Stimulated activated CD8-positive, alpha-beta memory T cell treated with anti-CD3 and anti-CD28 coated beads, Interleukin-15, amount 100 ng/mL, for 24 hours (primary cell): ENCODE results near the gene TMC1.
"Not testable (repeated sequence)": the region's sequence is repeated elsewhere in the genome, so short reads cannot be mapped to it uniquely, and the experiment has no call there.

ENCODE experiments used
- DNase-seq: peaks from one replicate; pipeline ENCODE4 v3.0.0-alpha.2; 2020; ENCODE audit warnings: low read depth

TMC1 gene

GRCh38 chr9:72826996-72827949, 305.9 kb downstream of the TMC1 start:
- no peak for DNase-seq

DNA sequence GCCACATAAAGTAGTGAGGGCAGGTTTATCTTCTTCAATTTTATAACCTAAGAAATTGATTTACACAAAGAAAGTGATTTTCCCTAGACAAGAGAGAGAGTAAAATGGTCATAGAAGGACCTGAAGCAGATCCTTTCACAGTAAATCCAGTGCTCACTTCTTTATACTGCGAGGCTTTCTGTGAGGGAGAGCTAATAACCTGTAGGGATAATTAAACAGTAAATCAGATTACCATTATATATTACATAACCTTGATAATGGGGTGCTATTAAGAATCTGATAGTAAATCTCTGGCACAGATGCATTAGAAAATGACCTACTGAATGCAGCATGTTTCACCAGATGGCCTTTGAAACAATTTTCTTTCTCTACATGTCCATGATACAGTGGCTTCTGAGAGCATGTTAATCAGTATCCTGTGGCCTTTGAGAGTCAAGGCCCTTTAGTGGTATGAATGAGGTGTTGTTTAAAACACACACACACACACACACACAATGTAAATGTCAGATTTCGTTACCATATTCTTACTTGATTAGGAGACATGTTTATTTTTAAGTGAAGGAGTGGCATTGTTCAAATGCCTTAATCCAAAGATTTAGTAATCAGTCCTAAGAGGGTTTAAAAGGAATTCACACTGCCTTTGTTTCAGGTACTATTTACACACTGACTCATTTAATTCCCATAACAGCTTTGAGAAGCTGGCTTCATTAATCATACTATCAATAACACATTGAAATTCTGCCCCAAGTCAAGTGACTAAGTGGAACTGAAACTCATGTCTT, 306.7 kb downstream of the TMC1 start:
- DNase-seq = no peak

DNA sequence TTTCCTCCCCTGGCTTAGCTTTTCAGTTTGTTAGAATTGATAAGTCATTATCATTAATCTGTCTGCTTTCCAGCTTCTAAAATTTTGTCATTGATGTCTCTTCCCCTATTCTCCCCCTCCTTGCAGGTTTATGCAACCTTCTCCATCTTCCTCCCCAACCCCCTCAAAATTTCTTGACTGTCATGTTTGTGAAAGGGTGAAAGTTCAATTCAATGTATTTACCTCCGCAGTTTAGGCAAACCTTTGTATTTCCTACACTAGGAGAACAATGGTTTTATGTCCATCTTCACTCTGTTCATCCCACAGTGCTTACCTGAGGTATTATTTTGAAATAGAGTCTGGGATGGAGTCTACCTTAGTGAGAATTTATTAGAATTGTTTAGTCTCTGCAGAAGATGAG, 313.6 kb downstream of the TMC1 start:
- DNase-seq = no peak

GRCh38 chr9:72836790-72837189, 315.4 kb downstream of the TMC1 start:
- no peak for DNase-seq

- DNase-seq = no peak
These were observed 317.7 kb downstream of the TMC1 start for GRCh38 chr9:72839085-72839484.

DNA sequence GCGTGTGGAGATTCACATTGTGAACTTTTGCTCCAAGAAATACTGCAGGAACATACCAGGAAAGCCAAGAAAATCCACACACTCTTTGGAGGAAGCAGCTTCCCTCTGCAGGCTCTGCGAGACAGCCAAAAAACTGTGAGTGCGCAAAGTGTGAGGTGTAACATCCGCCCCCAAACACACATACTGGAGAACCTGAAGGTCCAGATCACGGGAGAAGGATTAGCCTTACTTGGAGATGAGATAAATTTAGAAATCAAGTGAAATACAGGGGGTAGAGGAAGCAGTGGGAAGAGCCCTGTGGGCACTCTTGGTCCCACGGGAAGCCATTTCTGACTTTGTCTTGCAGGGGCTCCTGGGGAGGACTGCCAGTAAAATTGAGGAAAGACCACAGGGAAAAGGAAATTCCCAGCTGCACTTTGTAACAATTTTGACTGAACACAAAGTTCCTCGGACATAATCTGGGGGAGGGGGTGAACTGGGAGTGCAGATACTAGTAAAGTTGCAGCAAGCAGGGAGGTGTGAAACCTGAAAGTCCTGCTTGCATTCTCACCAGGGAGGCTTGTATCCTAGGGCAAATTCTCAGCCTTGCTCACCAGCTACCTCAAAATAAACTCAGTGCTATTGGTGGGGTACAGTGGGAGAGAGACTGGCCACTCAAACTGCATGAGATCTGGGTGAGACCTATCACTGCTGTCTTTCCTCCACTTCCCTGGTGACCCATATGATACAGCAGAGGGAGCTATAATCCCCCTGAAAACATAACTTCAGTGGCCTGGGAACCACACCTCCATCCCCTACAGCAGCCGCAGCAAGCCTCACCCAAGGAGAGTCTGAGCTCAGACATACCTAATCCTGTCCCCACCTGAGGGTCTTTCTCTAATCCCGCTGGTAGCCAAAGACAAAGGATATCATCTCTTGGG, 322.4 kb downstream of the TMC1 start:
- DNase-seq = no peak

DNA sequence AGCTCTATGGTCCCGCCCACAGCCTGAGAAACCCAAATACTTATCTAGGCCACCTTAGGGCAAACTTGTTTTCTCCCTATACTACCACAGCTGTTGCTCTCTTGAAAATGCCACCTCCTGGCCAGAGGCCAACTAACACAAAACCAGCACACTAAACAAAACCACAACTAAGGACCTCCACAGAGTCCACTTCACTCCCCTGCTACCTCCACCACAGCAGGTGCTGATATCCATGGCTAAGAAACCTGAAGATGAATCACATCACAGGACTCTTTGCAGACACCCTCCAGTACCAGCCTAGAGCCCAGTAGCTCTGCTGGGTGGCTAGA, 323.0 kb downstream of the TMC1 start:
- DNase-seq = no peak

DNA sequence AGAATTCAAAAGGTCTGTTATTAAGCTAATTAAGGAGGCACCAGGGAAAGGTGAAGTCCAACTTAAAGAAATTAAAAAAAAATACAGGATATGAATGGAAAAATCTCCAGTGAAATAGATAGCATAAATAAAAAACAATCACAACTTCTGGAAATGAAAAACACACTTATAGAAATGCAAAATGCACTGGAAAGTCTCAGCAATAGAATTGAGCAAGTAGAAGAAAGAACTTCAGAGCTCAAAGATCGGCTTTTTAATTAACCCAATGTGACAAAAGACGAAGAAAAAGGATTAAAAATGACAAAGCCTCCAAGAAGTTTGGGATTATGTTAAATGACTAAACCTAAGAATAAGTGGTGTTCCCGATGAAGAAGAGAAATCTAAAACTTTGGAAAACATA, 323.6 kb downstream of the TMC1 start:
- not testable (repeated sequence) for DNase-seq

GRCh38 chr9:72850209-72850608, 328.8 kb downstream of the TMC1 start:
- not testable (repeated sequence) for DNase-seq

DNA sequence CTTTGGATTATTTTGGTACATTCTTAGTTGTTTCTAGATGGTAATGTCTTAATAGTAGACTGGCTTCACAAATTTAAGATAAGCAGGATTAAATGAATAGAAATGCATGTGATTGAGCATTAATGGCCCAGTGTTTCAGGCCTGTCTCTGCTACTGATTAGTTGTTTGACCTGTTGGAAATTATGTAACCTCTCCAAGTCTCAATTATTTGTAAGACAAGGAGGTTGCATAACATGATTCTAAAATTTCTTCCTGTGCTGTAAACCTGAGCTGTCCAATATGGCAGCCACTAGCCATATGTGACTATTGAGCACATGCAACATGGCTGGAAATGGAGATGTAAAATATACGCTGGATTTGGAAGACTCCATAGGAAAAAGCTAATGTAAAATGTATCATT, 333.9 kb downstream of the TMC1 start:
- no peak for DNase-seq

GRCh38 chr9:72855890-72856523, 334.6 kb downstream of the TMC1 start:
- no peak for DNase-seq

DNA sequence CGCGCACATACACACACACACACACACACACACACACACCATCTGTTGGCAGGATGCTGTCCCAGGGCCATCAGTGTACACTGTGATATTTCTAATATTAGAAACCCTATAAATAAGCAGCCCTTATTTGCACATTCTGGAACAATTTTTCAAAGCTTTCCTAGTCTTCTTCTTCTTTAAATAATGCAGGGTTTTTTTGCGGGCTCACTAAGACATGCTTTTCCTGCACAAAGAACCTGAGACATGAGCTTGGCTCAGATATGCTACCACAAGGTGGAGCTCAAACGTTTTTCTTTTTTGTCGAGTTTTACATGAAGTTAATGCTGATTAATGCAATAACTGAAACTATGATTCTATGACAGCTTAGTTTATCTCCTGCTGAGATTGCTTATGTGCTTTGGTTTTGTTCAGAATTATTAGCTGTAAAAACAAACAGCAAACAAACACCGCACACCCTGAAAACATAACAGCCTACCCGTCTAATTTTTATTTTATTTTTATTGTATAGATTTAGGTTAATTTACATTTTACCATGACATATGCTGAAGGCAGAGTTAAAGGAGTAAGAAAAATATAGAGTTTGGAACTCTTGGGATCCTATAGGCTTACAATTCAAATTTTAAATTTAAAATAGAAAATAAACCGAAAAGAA, 335.7 kb downstream of the TMC1 start:
- no peak for DNase-seq

DNA sequence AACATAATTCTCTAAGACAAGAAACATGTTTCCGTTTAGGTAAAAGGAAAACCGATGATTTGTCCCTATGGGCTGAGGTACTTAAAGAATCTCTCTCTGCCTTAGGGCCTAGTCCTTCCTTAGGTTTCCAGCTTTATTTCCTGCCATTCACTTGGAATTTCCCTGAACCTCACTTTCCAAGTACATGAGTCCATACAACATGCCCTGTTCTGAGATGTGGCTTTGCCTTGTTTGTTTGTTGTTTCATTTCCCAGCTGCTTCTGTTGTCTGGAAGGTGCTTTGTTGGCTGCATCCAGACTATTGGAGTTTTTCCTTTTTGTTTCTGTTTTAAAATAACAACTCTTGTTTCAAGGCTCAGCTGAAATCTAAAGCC, 336.2 kb downstream of the TMC1 start:
- no peak for DNase-seq

DNA sequence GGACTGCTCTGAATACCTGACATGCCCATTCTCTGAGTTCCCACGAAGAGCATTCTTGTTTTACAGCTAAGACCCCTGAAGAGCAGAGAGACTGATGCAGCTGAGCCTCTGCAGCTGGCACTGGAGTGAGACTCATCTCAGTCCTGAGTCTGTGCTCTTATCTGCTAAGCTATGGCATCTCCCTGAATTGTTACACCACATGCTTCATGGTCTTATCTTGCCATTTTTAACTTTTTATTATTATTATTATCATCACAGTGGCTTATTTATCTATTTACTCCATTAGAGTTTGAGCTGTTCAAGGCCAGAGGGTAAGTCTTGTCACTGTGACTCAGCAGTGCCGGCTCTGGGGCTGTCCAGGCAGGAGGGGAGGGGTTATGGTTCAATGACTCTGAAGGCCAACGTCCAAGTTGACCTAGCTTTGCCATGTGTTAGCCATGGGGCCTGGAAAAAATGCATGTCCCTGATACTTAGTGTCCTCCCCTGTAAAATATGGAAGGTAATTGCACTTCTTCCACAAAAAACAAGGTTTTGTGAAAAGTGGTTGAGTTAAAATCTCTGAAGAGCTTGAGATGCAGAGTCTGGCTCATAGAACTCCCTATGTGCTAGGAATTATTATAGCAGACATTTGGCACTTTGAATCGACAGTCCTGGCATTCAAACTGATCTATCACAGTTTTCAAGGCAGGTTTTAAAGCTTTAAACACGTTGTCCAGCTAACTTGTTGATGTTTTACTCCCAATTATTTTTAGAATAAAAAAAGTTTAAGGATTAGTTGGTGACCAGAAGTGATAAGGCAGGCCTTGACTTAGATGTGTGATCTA, 336.9 kb downstream of the TMC1 start:
- no peak for DNase-seq

- not testable (repeated sequence) for DNase-seq
These were observed 341.4 kb downstream of the TMC1 start for GRCh38 chr9:72862788-72863187.

DNA sequence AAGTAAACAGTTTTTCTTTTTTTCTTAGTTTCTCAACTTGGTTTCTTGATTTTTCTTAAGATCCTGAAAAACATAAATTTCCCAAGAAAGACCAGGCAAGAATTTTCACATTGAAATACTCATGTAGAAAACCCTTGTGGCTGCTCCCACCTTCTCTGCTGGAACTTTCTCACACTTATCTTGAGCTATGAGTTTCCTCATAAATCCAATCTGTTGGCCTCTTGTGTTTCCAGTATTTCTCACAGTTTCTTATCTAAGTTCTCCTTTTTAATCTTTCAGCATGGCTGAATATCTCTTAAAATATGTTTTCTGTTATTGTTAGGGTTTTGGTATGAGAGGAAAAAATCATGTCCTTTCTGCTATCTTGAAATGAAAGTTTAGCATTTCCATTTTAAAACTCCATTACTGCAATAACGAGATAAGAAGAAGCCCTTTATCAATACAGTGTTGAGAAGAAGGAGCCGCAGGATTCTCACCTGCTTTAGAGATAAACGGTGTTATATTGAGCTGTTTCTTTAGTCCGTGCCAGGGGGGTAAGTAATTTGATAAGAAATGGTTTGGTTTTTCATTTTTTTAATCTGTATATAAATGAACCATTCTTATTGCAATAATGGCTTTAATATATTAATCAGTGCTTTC, 342.2 kb downstream of the TMC1 start:
- DNase-seq = no peak

- DNase-seq = no peak
These were observed 342.9 kb downstream of the TMC1 start for GRCh38 chr9:72864327-72864726.

- no peak for DNase-seq
These were observed 350.3 kb downstream of the TMC1 start for GRCh38 chr9:72871685-72872084.

DNA sequence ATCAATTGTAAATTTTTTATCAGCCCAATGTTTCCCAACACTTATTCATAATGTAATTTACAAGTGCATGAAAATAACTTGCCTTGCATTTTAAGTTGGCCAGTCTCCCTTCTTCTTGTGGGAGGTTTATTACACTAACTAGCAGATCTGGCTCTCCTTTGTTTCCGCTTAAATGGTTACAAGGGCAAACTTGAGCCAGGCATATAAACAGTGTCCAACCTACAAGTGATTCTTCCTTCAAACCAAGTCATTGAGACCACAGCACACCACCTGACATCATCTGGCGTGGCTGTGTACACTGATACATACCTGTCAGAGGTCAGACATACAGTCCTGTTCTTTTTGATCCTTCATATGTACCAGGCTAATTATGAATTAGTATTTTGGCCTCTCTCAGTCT, 351.3 kb downstream of the TMC1 start:
- no peak for DNase-seq

DNA sequence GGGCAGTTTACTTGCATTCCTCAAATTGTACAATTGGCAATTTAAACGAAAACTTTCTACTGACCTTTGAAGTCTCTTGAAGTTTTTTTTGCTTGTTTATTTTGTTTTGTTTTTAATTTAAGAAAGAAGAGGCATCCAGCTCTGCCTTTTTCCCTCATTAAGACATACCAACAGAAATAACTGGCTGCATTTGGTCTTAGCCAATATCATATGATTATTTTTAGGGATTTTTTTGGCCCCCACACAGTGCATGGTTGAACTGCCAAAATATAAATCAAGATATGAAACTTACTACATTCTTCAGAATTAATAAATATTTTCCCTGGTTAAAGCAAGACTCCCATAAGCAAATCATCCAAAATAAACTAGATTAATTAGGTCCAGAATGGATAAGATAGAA, 352.0 kb downstream of the TMC1 start:
- DNase-seq = no peak
